K562 (cell line): ENCODE results near the gene CYB5D1. TPM values are rescaled to one million over a fixed set of nuclear protein-coding genes. Genes with fewer than 3 reads are reported as not detected.

Source experiments
- ATAC-seq: fragments of 200-7000 bp; cut with Tn5 transposase; 3 replicates; pipeline ENCODE4 v1.9.1; 2020; ENCODE audit warnings: moderate library complexity
- BruUV-seq: library from RNA; stranded (reverse); fragments of 400-500 nt; replicated peaks from 2 replicates; lab custom pipeline; 2021; lab: Mats Ljungman, UMichigan
- CTCF ChIA-PET: fragments of 300-600 bp; formaldehyde crosslinking; extraction: SDS; loops from one replicate; lab custom pipeline; 2021; ENCODE audit warnings: low intra/inter-chr PET ratio; lab: Yijun Ruan, JAX
- POLR2A ChIA-PET: fragments of 300-600, 350-650 bp; sonication (Branson Sonifier 250); formaldehyde crosslinking; extraction: SDS; loops from one replicate; lab custom pipeline; 2021; ENCODE audit warnings: antibody characterized with exemption, inconsistent platforms; lab: Yijun Ruan, JAX
- DNase-seq, 4 experiments: peaks; one replicate each; pipeline versions ENCODE4 v3.0.0 to v3.0.0-alpha.2; 2011 to 2018; ENCODE audit warnings: low spot score in 3 of 4, mixed read lengths in 3 of 4; ENCODE audit errors: extremely low read depth in 1 of 4
- FAIRE-seq: peaks from 2 replicates; lab custom pipeline; 2011; peaks lifted over from hg19 to GRCh38; lab: Jason Lieb, UNC
- H2AFZ ChIP-seq: 2 replicates; pipeline ENCODE4 v1.6.0; 2011; ENCODE audit warnings: low read depth, low read length, control low read depth, inconsistent platforms
- H3K27ac ChIP-seq: fragments of 200-600 bp; 3 replicates; pipeline ENCODE4 v1.8.0; 2011; ENCODE audit warnings: low read depth, mild to moderate bottlenecking, control low read depth, inconsistent platforms, low read length, moderate library complexity, mixed read lengths; ENCODE audit errors: extremely low read depth
- H3K27me3 ChIP-seq, 2 experiments: fragments of 300-600 bp in 1 of 2; 2 replicates in 1 of 2; 3 replicates in 1 of 2; pipeline versions ENCODE4 v1.6.0 to v1.8.0; 2011; ENCODE audit warnings: inconsistent platforms in 2 of 2, low read length in 2 of 2, mild to moderate bottlenecking in 1 of 2, mixed read lengths in 1 of 2, moderate library complexity in 1 of 2; ENCODE audit not compliant: control insufficient read depth in 2 of 2, insufficient read depth in 2 of 2
- H3K36me3 ChIP-seq: fragments of 300-600 bp; 3 replicates; pipeline ENCODE4 v1.8.0; 2011; ENCODE audit warnings: mild to moderate bottlenecking, low read length, inconsistent platforms; ENCODE audit not compliant: control insufficient read depth, insufficient read depth
- H3K4me1 ChIP-seq, 2 experiments: fragments of 200-600 bp in 1 of 2; replicated peaks in 1 of 2; 2 replicates in 1 of 2; 3 replicates in 1 of 2; pipeline versions ENCODE4 v1.5.1 to v1.8.0; 2011; ENCODE audit warnings: inconsistent platforms in 2 of 2, low read length in 2 of 2, mild to moderate bottlenecking in 1 of 2, mixed read lengths in 1 of 2, moderate library complexity in 1 of 2; ENCODE audit not compliant: control insufficient read depth in 2 of 2, insufficient read depth in 2 of 2
- H3K4me2 ChIP-seq: 2 replicates; pipeline ENCODE4 v1.6.1; 2011; ENCODE audit warnings: low read length, control low read depth, inconsistent platforms, mixed read lengths; ENCODE audit not compliant: insufficient read depth
- H3K4me3 ChIP-seq: fragments of 200-600 bp; sonication (generic), shearing (Covaris generic); 2 replicates; pipeline ENCODE4 v1.5.1; 2016; ENCODE audit warnings: control low read depth, inconsistent platforms
- H3K79me2 ChIP-seq: fragments of 200-600 bp; 3 replicates; pipeline ENCODE4 v1.8.0; 2011; ENCODE audit warnings: low read length, inconsistent platforms; ENCODE audit not compliant: control insufficient read depth, insufficient read depth
- H3K9ac ChIP-seq, 2 experiments: 2 replicates each; pipeline versions ENCODE4 v1.6.0 to v1.6.1; 2011; ENCODE audit warnings: low read depth in 2 of 2, low read length in 2 of 2, control low read depth in 1 of 2, inconsistent platforms in 1 of 2, mild to moderate bottlenecking in 1 of 2, mixed read lengths in 1 of 2; ENCODE audit not compliant: insufficient read depth in 1 of 2
- H3K9me1 ChIP-seq: one replicate; pipeline ENCODE4 v1.6.0; 2011; ENCODE audit warnings: inconsistent platforms, mild to moderate bottlenecking, low read length, moderate library complexity; ENCODE audit not compliant: control insufficient read depth, insufficient read depth
- H3K9me3 ChIP-seq: replicated peaks from 2 replicates; pipeline ENCODE4 v1.5.1; 2011; ENCODE audit warnings: low read depth, low read length, inconsistent platforms; ENCODE audit not compliant: control insufficient read depth, insufficient read depth
- H4K20me1 ChIP-seq: replicated peaks from 2 replicates; pipeline ENCODE4 v1.6.1; 2011; ENCODE audit warnings: low read length, inconsistent platforms, mixed read lengths; ENCODE audit not compliant: control insufficient read depth, insufficient read depth
- CREM ChIP-seq: IDR thresholded peaks from 2 replicates; pipeline ENCODE4 v1.6.1; 2014; ENCODE audit warnings: antibody characterized with exemption, low read depth
- GABPB2 ChIP-seq: fragments of 250-450 bp; sonication (Bioruptor Pico); conservative IDR thresholded peaks from 2 replicates; pipeline ENCODE4 v1.5.1; 2021; ENCODE audit warnings: mild to moderate bottlenecking
- MAFG ChIP-seq: fragments of 450-650 bp; conservative IDR thresholded peaks from 2 replicates; pipeline ENCODE4 v1.6.1; 2016; ENCODE audit warnings: missing genetic modification characterization, missing compliant biosample characterization
- MEIS2 ChIP-seq: fragments of 450-650 bp; IDR thresholded peaks from 2 replicates; pipeline ENCODE4 v1.6.1; 2014; ENCODE audit warnings: mild to moderate bottlenecking; ENCODE audit not compliant: partially characterized antibody
- NFE2 ChIP-seq: IDR thresholded peaks from 2 replicates; pipeline ENCODE4 v1.6.1; 2014; ENCODE audit warnings: antibody characterized with exemption, low read depth
- PHF8 ChIP-seq: fragments of 200-600 bp; sonication (generic); IDR thresholded peaks from 2 replicates; pipeline ENCODE4 v1.6.1; 2012; ENCODE audit warnings: mixed run types, mild to moderate bottlenecking, inconsistent platforms, low read length, moderate library complexity, borderline replicate concordance
- RCOR1 ChIP-seq, 2 experiments: IDR thresholded peaks; 2 replicates each; pipeline ENCODE4 v1.6.1; 2012; ENCODE audit warnings: low read depth in 2 of 2, low read length in 2 of 2, borderline replicate concordance in 1 of 2, improper control_type of control experiment in 1 of 2
- SMAD4 ChIP-seq: fragments of 250-450 bp; sonication (Bioruptor Pico); conservative IDR thresholded peaks from 2 replicates; pipeline ENCODE4 v1.8.0; 2021; ENCODE audit warnings: inconsistent platforms, mild to moderate bottlenecking, moderate library complexity
- SRSF9 ChIP-seq: fragments of 200-400 bp; formaldehyde crosslinking; IDR thresholded peaks from 2 replicates; pipeline ENCODE4 v1.6.1; 2017; ENCODE audit warnings: low read depth, low read length, borderline replicate concordance
- WHSC1 ChIP-seq: IDR thresholded peaks from one replicate; pipeline ENCODE4 v1.6.1; 2012; ENCODE audit warnings: low read length, control low read depth, inconsistent platforms
- ZNF316 ChIP-seq: fragments of 450-650 bp; IDR thresholded peaks from 2 replicates; pipeline ENCODE4 v1.6.1; 2016
- WGBS: fragments of 100-300 bp; shearing (Covaris generic); methylation state at CpG from one replicate; pipeline ENCODE4 v1.1.6; 2016; ENCODE audit warnings: low coverage, mixed read lengths; ENCODE audit not compliant: insufficient coverage; ENCODE audit errors: missing lambda C conversion rate; 5-methylcytosine and 5-hydroxymethylcytosine counted together
- in situ Hi-C: fragments of 300-500 bp; cut with MboI; formaldehyde crosslinking; loops from 4 replicates; pipeline ENCODE4 v1.15.0; 2018; ENCODE audit warnings: inconsistent platforms, mixed read lengths
- intact Hi-C: fragments of 100-400 bp; cut with micrococcal nuclease; formaldehyde crosslinking; loops from 2 replicates; pipeline ENCODE4 v1.14.2; 2022
- polyA plus RNA-seq, 8 experiments: library from polyadenylated mRNA; depleted of rRNA in 4 of 8; stranded (reverse) in 5 of 8; unstranded in 3 of 8; fragments of >200 nt; fragmentation: Nextera tagmentation in 2 of 8; fragmentation: Illumina TruSeq in 1 of 8; extraction: Ambion mirVana in 2 of 8; extraction: Trizol in 1 of 8; gene quantifications; 2 replicates each; pipeline versions ENCODE4 v1.2.1 to v1.2.3, GENCODE V29; 2011 to 2014; ENCODE audit warnings: inconsistent platforms in 1 of 8, missing spikeins in 1 of 8
- total RNA-seq, 7 experiments: library from RNA; depleted of rRNA in 6 of 7; stranded (reverse); fragments of >200 nt in 6 of 7; fragmentation: Illumina TruSeq in 2 of 7; extraction: Trizol in 2 of 7; gene quantifications; 2 replicates each; pipeline versions ENCODE4 v1.2.1 to v1.2.3, GENCODE V29; 2011 to 2021; ENCODE audit warnings: low replicate concordance in 1 of 7
- TF ChIP-seq, protein P1 (sequence below): fragments of 450-650 bp; IDR thresholded peaks from 2 replicates; pipeline ENCODE4 v1.6.1; 2016
- TF ChIP-seq, protein P2 (sequence below): fragments of 450-650 bp; formaldehyde crosslinking; IDR thresholded peaks from 2 replicates; pipeline ENCODE4 v1.4.0; 2020; ENCODE audit warnings: mild to moderate bottlenecking, moderate library complexity
- TF ChIP-seq, protein P3 (sequence below): fragments of 450-650 bp; formaldehyde crosslinking; conservative IDR thresholded peaks from 2 replicates; pipeline ENCODE4 v1.4.0; 2022; ENCODE audit warnings: mild to moderate bottlenecking, missing genetic modification characterization

The CYB5D1 gene
- total and polyA plus RNA-seq, 9 of the 15 experiments (the other 6 are each of a cell fraction or from before 2014, with no cell fraction given) = 2.4 to 7.9 (median 5.7) TPM

DNA sequence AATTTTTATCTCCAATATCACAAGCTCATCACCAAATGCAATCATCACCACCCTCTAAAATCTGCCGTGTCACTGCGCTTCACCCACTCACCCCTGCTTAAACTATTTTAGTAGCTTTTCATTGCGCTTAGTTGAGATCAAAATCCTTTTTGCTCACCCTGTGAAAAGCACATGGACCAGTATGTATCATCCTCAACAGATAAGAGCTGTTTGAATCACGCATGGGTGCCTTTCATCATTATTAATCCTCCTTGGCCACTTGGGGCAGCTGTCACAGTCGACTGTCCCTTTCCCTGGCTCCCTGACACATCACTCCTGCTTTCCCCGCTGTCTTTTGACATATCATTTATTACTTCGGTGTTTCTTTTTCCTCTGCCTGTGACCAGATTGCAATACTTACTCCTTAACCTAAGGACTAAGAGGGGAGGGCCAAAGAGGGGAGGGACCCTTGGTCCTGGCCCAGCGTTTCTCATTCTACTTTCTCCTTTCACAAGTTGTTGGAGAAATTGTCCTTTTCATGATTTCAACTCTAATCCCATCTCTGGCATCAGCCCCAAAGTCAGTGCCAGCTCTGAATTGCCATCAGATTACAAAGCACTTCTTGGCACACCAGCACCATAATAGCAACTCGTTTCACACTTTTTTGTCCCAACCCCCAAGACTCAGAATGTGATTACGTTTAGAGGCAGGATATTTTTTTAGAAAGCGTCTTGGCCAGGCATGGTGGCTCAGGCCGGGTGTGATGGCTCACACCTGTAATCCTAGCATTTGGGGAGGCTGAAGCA, 32.4 kb upstream of the CYB5D1 start:
- Histone ChIP-seq H3K9me3 (no peaks in the 10 kb centered on the region), H2AFZ (no peak overlapping the region), H3K4me3 (no peak overlapping the region), H3K4me2 (no peak overlapping the region), H3K4me1 (peaks cover 0 to 9% of the 10 kb centered on the region in 2 experiments; a peak in 2 of 5 replicates), H3K9ac (no peak overlapping the region), H3K27ac (no peak overlapping the region), H3K9me1 (no peaks in the 10 kb centered on the region), H3K79me2 (no peaks in the 10 kb centered on the region), H4K20me1 (no peaks in the 10 kb centered on the region), H3K27me3 (peaks cover 9 to 32% of the 10 kb centered on the region in 2 experiments; a peak in 4 of 5 replicates), H3K36me3 (no peaks in the 10 kb centered on the region)
- CTCF ChIA-PET = interaction anchor here (0.5 to 0.6 kb wide), 2 partner anchors 96 to 177 kb away, joined by 7 read pairs; no protein-coding TSS in a partner anchor
- ATAC-seq = 0 out of 3 replicates have a peak, but pooled peaks have one; percentile 47
- intact Hi-C loops = loop anchor here (10.0 kb wide), 1 partner anchor 219 kb away; no protein-coding TSS in a partner anchor
- no TSS peak for BruUV-seq
- in situ Hi-C loops = no loop called here
- no peak for FAIRE-seq
- POLR2A ChIA-PET = interaction anchor here (0.6 to 0.9 kb wide), 6 partner anchors 9 to 182 kb away, joined by 3 to 5 read pairs (median 4); no protein-coding TSS in a partner anchor
- peak in 1 of 4 experiments; percentile 29 for DNase-seq
- WGBS = 0% methylated on average over 12 of the region's 12 CpGs
- TF ChIP-seq MAFG = peak; percentile 22; the same call in 1 of the 2 replicates
- TF ChIP-seq RCOR1 (IDR thresholded peaks at IDR 0.05; ENCODE audit: borderline replicate concordance in 1 of 2, low read depth in 2 of 2, low read length in 2 of 2) = 0 out of 4 replicates have a peak, but pooled peaks of 1 of the 2 experiments have one; percentile 11
- peak; percentile 37 for TF ChIP-seq MEIS2
- no peak for TF ChIP-seq GABPB2 (CRISPR knock-in tag)
- TF ChIP-seq WHSC1 = no peak
- no peak for TF ChIP-seq SMAD4 (CRISPR knock-in tag)
- peak; percentile 45; the same call in 1 of the 2 replicates for TF ChIP-seq NFE2
- no peak for TF ChIP-seq SRSF9
- TF ChIP-seq, protein P1, sequence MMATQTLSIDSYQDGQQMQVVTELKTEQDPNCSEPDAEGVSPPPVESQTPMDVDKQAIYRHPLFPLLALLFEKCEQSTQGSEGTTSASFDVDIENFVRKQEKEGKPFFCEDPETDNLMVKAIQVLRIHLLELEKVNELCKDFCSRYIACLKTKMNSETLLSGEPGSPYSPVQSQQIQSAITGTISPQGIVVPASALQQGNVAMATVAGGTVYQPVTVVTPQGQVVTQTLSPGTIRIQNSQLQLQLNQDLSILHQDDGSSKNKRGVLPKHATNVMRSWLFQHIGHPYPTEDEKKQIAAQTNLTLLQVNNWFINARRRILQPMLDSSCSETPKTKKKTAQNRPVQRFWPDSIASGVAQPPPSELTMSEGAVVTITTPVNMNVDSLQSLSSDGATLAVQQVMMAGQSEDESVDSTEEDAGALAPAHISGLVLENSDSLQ = 0 out of 2 replicates have a peak, but pooled peaks have one; percentile 34
- no peak for TF ChIP-seq CREM
- TF ChIP-seq PHF8 = no peak
- TF ChIP-seq, protein P2, sequence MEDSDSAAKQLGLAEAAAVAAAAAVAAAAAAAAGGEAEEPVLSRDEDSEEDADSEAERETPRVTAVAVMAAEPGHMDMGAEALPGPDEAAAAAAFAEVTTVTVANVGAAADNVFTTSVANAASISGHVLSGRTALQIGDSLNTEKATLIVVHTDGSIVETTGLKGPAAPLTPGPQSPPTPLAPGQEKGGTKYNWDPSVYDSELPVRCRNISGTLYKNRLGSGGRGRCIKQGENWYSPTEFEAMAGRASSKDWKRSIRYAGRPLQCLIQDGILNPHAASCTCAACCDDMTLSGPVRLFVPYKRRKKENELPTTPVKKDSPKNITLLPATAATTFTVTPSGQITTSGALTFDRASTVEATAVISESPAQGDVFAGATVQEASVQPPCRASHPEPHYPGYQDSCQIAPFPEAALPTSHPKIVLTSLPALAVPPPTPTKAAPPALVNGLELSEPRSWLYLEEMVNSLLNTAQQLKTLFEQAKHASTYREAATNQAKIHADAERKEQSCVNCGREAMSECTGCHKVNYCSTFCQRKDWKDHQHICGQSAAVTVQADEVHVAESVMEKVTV (CRISPR knock-in tag) = no peak
- TF ChIP-seq, protein P3, sequence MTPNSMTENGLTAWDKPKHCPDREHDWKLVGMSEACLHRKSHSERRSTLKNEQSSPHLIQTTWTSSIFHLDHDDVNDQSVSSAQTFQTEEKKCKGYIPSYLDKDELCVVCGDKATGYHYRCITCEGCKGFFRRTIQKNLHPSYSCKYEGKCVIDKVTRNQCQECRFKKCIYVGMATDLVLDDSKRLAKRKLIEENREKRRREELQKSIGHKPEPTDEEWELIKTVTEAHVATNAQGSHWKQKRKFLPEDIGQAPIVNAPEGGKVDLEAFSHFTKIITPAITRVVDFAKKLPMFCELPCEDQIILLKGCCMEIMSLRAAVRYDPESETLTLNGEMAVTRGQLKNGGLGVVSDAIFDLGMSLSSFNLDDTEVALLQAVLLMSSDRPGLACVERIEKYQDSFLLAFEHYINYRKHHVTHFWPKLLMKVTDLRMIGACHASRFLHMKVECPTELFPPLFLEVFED (CRISPR knock-in tag) = no peak
- TF ChIP-seq ZNF316 = no peak
